Esophagus muscularis mucosa (tissue), 4 donors: ENCODE data around the gene ZNF362. TPM values are rescaled to one million over a fixed set of nuclear protein-coding genes. Genes with fewer than 3 reads are reported as not detected.

Experiments
- DNase-seq: peaks from one replicate; pipeline ENCODE4 v3.0.0-alpha.2; 2017; ENCODE audit errors: extremely low spot score
- H3K27ac ChIP-seq, 4 donors: fragments of 200-600 bp; sonication (generic); replicated peaks in 1 of 4; 1 replicate in 3 of 4; 2 replicates in 1 of 4; pipeline ENCODE4 v1.5.1; 2016 to 2019; ENCODE audit warnings: mild to moderate bottlenecking in 1 of 4
- H3K27me3 ChIP-seq, 4 donors: fragments of 200-600 bp; sonication (generic); one replicate each; pipeline versions ENCODE4 v1.5.1 to v1.6.0; 2016 to 2019
- H3K36me3 ChIP-seq, 4 donors: fragments of 200-600 bp; sonication (generic); one replicate each; pipeline ENCODE4 v1.5.1; 2016 to 2019
- H3K4me1 ChIP-seq, 4 donors: fragments of 200-600 bp; sonication (generic); one replicate each; pipeline ENCODE4 v1.5.1; 2016 to 2019
- H3K4me3 ChIP-seq, 4 donors: fragments of 200-600 bp; sonication (generic); 1 replicate in 2 of 4; 2 replicates in 2 of 4; pipeline ENCODE4 v1.5.1; 2016 to 2019; ENCODE audit warnings: mild to moderate bottlenecking in 4 of 4, moderate library complexity in 1 of 4
- H3K9me3 ChIP-seq, 4 donors: fragments of 200-600 bp; sonication (generic); 1 replicate in 3 of 4; 2 replicates in 1 of 4; pipeline ENCODE4 v1.5.1; 2016 to 2019
- EP300 ChIP-seq: sonication (generic); formaldehyde crosslinking; IDR thresholded peaks from one replicate; pipeline ENCODE4 v1.6.1; 2017; ENCODE audit warnings: antibody characterized with exemption
- POLR2A ChIP-seq: fragments of 450-650 bp; IDR thresholded peaks from one replicate; pipeline ENCODE4 v1.6.1; 2017; ENCODE audit warnings: antibody characterized with exemption, moderate library complexity, mild to moderate bottlenecking, low read depth
- POLR2AphosphoS5 ChIP-seq, 2 donors: sonication (generic); formaldehyde crosslinking; IDR thresholded peaks; one replicate each; pipeline ENCODE4 v1.6.1; 2017; ENCODE audit warnings: antibody characterized with exemption in 2 of 2
- WGBS: methylation state at CpG from one replicate; pipeline ENCODE4 v1.1.5; 2018; 5-methylcytosine and 5-hydroxymethylcytosine counted together
- intact Hi-C: fragments of 100-400 bp; cut with DNase I; formaldehyde crosslinking; loops from one replicate; pipeline ENCODE4 v1.15.1; 2023
- total RNA-seq, 4 donors: library from RNA; depleted of rRNA; stranded (reverse); fragments of >200 nt; gene quantifications; one replicate each; pipeline versions ENCODE4 v1.1.0 to v1.2.1, GENCODE V29; 2016
- TF ChIP-seq, protein P1 (sequence below), 3 experiments: fragments of 200-600 bp in 2 of 3; fragments of 450-650 bp in 1 of 3; sonication (generic) in 2 of 3; IDR thresholded peaks; one replicate each; pipeline ENCODE4 v1.5.1; 2017 to 2019; ENCODE audit warnings: antibody characterized with exemption in 3 of 3, mild to moderate bottlenecking in 2 of 3, moderate library complexity in 1 of 3

Gene ZNF362
- total RNA-seq, 4 donors from 2014 or later = 17.2 to 35.3 (median 25.1) TPM

DNA sequence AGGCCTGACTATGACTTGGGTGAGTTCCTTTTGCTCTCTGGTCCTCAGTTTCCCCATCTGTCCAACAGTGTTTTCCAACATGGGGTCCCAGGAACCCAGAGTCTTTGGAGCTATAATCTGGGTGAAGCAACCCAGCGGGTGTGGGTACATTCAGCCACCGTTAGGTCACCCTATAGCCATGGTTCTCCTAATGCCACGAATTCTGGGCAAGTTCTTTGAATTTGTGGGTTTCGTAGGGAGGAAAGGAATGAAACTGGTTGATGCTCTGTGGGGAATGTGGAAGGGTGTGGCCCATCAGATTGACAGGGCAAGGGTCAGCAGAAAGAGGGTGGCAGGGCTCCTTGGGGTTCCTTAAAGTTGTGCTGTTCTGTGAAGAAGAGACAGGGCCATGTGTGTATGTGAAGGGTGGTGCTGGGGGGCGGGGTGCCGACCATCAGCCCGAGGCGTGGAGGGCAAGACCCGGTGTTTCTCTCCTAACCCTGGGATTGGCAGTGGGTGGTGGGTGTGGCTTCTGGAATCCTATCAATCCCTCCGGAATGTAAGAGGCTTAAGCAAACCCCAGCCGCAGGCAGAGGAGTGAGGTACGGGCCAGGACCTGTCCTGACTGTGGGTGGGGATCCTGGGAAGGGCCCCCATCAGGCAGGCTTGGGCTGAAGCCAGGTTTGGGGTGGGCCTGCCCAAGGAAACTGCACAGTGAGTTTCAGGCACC, 35.5 kb upstream of the ZNF362 start:
- peaks cover 0 to 12% (median 4%) of the 10 kb centered on the region in 4 donors for H3K9me3 ChIP-seq
- 74% methylated on average over 12 of the region's 12 CpGs for whole genome bisulfite sequencing
- DNase-seq = peak; percentile 89
- intact Hi-C loops = no loop called here
- H3K4me1 ChIP-seq = no peaks in the 10 kb centered on the region
- H3K36me3 ChIP-seq = no peaks in the 10 kb centered on the region
- H3K27me3 ChIP-seq = no peaks in the 10 kb centered on the region
- TF ChIP-seq POLR2AphosphoS5 (IDR thresholded peaks at IDR 0.05) = no peak
- TF ChIP-seq POLR2A = no peak
- TF ChIP-seq, protein P1, sequence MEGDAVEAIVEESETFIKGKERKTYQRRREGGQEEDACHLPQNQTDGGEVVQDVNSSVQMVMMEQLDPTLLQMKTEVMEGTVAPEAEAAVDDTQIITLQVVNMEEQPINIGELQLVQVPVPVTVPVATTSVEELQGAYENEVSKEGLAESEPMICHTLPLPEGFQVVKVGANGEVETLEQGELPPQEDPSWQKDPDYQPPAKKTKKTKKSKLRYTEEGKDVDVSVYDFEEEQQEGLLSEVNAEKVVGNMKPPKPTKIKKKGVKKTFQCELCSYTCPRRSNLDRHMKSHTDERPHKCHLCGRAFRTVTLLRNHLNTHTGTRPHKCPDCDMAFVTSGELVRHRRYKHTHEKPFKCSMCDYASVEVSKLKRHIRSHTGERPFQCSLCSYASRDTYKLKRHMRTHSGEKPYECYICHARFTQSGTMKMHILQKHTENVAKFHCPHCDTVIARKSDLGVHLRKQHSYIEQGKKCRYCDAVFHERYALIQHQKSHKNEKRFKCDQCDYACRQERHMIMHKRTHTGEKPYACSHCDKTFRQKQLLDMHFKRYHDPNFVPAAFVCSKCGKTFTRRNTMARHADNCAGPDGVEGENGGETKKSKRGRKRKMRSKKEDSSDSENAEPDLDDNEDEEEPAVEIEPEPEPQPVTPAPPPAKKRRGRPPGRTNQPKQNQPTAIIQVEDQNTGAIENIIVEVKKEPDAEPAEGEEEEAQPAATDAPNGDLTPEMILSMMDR (IDR thresholded peaks at IDR 0.05) = no peak
- no peak for TF ChIP-seq EP300
- H3K27ac ChIP-seq = no peak overlapping the region
- no peak overlapping the region for H3K4me3 ChIP-seq

DNA sequence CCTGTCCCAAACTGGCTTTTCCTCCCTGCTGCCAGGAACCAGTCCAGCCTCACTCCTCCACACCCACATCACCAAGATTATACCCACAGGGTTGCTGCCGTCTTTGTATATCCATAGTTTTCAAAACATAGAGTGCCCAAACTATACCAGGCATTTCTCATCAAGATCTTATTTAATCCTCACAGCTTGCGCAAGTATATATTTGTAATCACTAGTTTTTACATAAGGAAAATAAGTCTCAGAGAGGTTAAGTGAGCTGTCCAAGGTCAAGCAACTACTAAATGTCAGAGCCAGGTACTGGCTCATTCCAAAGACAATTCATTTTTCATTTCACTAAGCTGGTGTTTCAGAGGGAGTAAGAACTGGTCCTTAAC, 34.9 kb upstream of the ZNF362 start:
- H3K4me3 ChIP-seq = no peak overlapping the region
- no peak overlapping the region for H3K27ac ChIP-seq
- peaks cover 0 to 12% (median 4%) of the 10 kb centered on the region in 4 donors for H3K9me3 ChIP-seq
- WGBS = 87% methylated on average over 2 of the region's 2 CpGs
- DNase-seq = no peak
- H3K4me1 ChIP-seq = no peaks in the 10 kb centered on the region
- no peaks in the 10 kb centered on the region for H3K36me3 ChIP-seq
- no peak for TF ChIP-seq POLR2AphosphoS5 (IDR thresholded peaks at IDR 0.05)
- no peak for TF ChIP-seq EP300
- TF ChIP-seq, protein P1 (IDR thresholded peaks at IDR 0.05) = no peak
- TF ChIP-seq POLR2A = no peak
- intact Hi-C loops = no loop called here
- no peaks in the 10 kb centered on the region for H3K27me3 ChIP-seq

DNA sequence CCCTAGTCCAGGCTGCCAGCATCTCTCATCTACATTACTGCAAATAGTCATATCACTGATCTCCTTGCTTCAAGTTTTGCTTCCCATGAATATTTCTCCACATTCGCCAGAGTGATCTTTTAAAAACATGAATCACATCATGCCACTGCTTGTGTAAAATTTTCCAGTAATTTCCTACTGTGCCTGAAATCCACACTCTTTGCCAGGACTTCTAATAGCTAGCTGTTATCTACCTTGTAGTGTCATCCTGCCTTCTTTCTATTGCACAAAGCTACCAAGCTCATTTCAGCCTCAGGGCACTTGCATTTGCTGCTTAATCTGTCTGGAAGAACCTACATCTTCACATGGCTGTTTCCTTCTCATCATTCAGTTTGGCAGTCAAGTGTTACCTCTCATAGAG, 33.9 kb upstream of the ZNF362 start:
- TF ChIP-seq, protein P1 (IDR thresholded peaks at IDR 0.05) = no peak
- TF ChIP-seq EP300 (no peak), POLR2AphosphoS5 (IDR thresholded peaks at IDR 0.05) (no peak), POLR2A (no peak)
- no peak overlapping the region for H3K27ac ChIP-seq
- peak; percentile 26 for DNase-seq
- H3K27me3 ChIP-seq = no peaks in the 10 kb centered on the region
- intact Hi-C loops = no loop called here
- peaks cover 0 to 12% (median 4%) of the 10 kb centered on the region in 4 donors for H3K9me3 ChIP-seq
- 60% methylated on average over 1 of the region's 1 CpG for WGBS
- H3K36me3 ChIP-seq = no peaks in the 10 kb centered on the region
- H3K4me1 ChIP-seq = no peaks in the 10 kb centered on the region
- no peak overlapping the region for H3K4me3 ChIP-seq

DNA sequence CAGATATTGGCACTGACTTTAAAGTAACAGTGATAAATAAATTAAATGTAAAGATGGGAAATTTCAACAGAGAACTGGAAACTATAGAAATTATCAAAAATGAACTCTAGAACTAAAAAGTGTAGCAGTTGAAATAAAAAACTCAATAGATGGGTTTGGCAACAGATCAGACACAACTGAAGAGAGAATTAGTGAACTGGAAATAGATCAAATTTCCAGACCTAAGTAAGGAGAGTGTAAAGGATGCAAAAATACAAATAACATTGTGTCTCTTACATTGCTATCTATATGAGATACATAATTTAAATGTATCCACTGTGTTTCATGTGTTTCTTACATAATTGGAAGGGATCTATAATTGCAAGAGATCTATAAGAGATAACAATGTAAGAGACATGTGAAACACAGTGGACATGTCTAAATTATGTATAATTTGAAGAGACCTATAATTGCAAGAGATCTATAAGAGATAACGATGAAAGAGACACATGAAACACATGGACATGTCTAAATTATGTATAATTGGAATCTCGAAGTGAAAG, 32.1 kb upstream of the ZNF362 start:
- H3K36me3 ChIP-seq = no peaks in the 10 kb centered on the region
- no peak overlapping the region for H3K27ac ChIP-seq
- H3K4me1 ChIP-seq = peaks cover 6 to 9% (median 7%) of the 10 kb centered on the region in 4 donors
- 78% methylated on average over 2 of the region's 2 CpGs for WGBS
- TF ChIP-seq, protein P1 (IDR thresholded peaks at IDR 0.05) = no peak
- TF ChIP-seq POLR2AphosphoS5 (IDR thresholded peaks at IDR 0.05) (no peak), EP300 (no peak), POLR2A (no peak)
- H3K4me3 ChIP-seq = no peak overlapping the region
- H3K27me3 ChIP-seq = no peaks in the 10 kb centered on the region
- peaks cover 0 to 12% (median 4%) of the 10 kb centered on the region in 4 donors for H3K9me3 ChIP-seq
- no peak for DNase-seq
- intact Hi-C loops = no loop called here
